ENCODE results near the gene CCL1.

DNA sequence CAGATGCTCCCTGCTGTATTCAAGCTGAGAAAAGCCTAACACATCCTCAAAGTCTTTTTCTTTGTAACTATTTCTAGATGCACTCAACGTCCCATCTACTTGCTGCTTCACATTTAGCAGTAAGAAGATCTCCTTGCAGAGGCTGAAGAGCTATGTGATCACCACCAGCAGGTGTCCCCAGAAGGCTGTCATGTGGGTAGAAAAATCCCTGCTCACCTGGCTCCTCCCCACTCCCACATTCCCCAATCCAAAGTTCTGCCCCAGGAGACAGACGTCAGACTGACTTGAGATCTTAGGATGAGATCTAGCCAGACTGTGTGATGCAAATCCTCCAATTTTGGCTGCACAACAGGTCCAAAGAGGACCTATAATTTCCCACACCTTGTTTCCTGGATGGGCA, 5.6 kb downstream of the CCL1 start:
- TF ChIP-seq, protein P1, sequence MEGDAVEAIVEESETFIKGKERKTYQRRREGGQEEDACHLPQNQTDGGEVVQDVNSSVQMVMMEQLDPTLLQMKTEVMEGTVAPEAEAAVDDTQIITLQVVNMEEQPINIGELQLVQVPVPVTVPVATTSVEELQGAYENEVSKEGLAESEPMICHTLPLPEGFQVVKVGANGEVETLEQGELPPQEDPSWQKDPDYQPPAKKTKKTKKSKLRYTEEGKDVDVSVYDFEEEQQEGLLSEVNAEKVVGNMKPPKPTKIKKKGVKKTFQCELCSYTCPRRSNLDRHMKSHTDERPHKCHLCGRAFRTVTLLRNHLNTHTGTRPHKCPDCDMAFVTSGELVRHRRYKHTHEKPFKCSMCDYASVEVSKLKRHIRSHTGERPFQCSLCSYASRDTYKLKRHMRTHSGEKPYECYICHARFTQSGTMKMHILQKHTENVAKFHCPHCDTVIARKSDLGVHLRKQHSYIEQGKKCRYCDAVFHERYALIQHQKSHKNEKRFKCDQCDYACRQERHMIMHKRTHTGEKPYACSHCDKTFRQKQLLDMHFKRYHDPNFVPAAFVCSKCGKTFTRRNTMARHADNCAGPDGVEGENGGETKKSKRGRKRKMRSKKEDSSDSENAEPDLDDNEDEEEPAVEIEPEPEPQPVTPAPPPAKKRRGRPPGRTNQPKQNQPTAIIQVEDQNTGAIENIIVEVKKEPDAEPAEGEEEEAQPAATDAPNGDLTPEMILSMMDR (conservative IDR thresholded peaks at IDR 0.05; ENCODE audit: low read depth, low read length), result no peak
- TF ChIP-seq, protein P2, sequence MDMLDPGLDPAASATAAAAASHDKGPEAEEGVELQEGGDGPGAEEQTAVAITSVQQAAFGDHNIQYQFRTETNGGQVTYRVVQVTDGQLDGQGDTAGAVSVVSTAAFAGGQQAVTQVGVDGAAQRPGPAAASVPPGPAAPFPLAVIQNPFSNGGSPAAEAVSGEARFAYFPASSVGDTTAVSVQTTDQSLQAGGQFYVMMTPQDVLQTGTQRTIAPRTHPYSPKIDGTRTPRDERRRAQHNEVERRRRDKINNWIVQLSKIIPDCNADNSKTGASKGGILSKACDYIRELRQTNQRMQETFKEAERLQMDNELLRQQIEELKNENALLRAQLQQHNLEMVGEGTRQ (IDR thresholded peaks at IDR 0.05; ENCODE audit: low read depth, low read length), result no peak

Data from IMR-90 (cell line).